HepG2 (cell line): ENCODE measurements around the gene RBP3.

Experiments used
- CEBPB ChIP-seq: IDR thresholded peaks from 2 replicates; pipeline ENCODE4 v1.6.1; 2011; ENCODE audit warnings: low read depth, low read length, improper control_type of control experiment, borderline replicate concordance
- CTCF ChIP-seq: sonication (generic); formaldehyde crosslinking; IDR thresholded peaks from 2 replicates; pipeline ENCODE4 v1.5.0; 2020; ENCODE audit warnings: mild to moderate bottlenecking, missing genetic modification reagents, moderate library complexity
- FOXO4 ChIP-seq: sonication (generic); formaldehyde crosslinking; conservative IDR thresholded peaks from 2 replicates; pipeline ENCODE4 v1.8.1; 2023; ENCODE audit warnings: missing genetic modification reagents
- MIXL1 ChIP-seq: IDR thresholded peaks from 2 replicates; pipeline ENCODE4 v1.6.1; 2016
- POLR2AphosphoS5 ChIP-seq: IDR thresholded peaks from 2 replicates; pipeline ENCODE4 v1.6.1; 2012; ENCODE audit warnings: low read depth, low read length
- SALL2 ChIP-seq: sonication (generic); formaldehyde crosslinking; IDR thresholded peaks from 2 replicates; pipeline ENCODE4 v1.8.1; 2023; ENCODE audit warnings: mild to moderate bottlenecking, missing genetic modification reagents, inconsistent platforms
- SMARCC2 ChIP-seq: fragments of 450-650 bp; IDR thresholded peaks from 2 replicates; pipeline ENCODE4 v1.6.1; 2017; ENCODE audit warnings: antibody characterized with exemption, mild to moderate bottlenecking
- ZBTB10 ChIP-seq: sonication (generic); formaldehyde crosslinking; IDR thresholded peaks from 2 replicates; pipeline ENCODE4 v1.4.0; 2020; ENCODE audit warnings: missing genetic modification reagents, borderline replicate concordance
- ZFY ChIP-seq: sonication (generic); formaldehyde crosslinking; IDR thresholded peaks from 2 replicates; pipeline ENCODE4 v1.4.0; 2020; ENCODE audit warnings: missing genetic modification reagents
- ZNF12 ChIP-seq: sonication (generic); formaldehyde crosslinking; IDR thresholded peaks from 2 replicates; pipeline ENCODE4 v1.5.0; 2020; ENCODE audit warnings: missing genetic modification reagents

- TF ChIP-seq SALL2 (no peak), ZFY (no peak), ZBTB10 (CRISPR knock-in tag) (no peak), FOXO4 (CRISPR knock-in tag) (no peak), POLR2AphosphoS5 (no peak), CTCF (no peak), CEBPB (no peak), MIXL1 (CRISPR knock-in tag) (no peak), ZNF12 (CRISPR knock-in tag) (no peak), SMARCC2 (no peak)
Observed at GRCh38 chr10:47323636-47324296, 24.4 kb upstream of the RBP3 start.
